NCI-H2196 treated with DMSO at 0.1 percent for 48 hours (cell line): ENCODE data around the gene FRMPD4.

Experiments
- DNase-seq: peaks from one replicate; lab custom pipeline; 2025; ENCODE audit not compliant: unreplicated experiment; lab: John Stamatoyannopoulos, UW

FRMPD4 gene

GRCh38 chrX:12423346-12423745 lies 285.1 kb downstream of the FRMPD4 start:
- no peak for DNase-seq

GRCh38 chrX:12425496-12425895 lies 287.2 kb downstream of the FRMPD4 start:
- DNase-seq, result no peak

GRCh38 chrX:12426420-12426819 lies 288.1 kb downstream of the FRMPD4 start:
- no peak for DNase-seq

- DNase-seq, result no peak
These were observed 296.2 kb downstream of the FRMPD4 start for GRCh38 chrX:12434493-12434892.

GRCh38 chrX:12439416-12439815 lies 301.1 kb downstream of the FRMPD4 start:
- no peak for DNase-seq

- DNase-seq, result no peak
These were observed 302.0 kb downstream of the FRMPD4 start for GRCh38 chrX:12440246-12440645.

- no peak for DNase-seq
These were observed 303.3 kb downstream of the FRMPD4 start for GRCh38 chrX:12441381-12442128.

GRCh38 chrX:12443534-12444098 lies 305.3 kb downstream of the FRMPD4 start:
- no peak for DNase-seq

- no peak for DNase-seq
These were observed 308.2 kb downstream of the FRMPD4 start for GRCh38 chrX:12446342-12447075.

- DNase-seq, result no peak
These were observed 309.3 kb downstream of the FRMPD4 start for GRCh38 chrX:12447448-12448064.

- no peak for DNase-seq
These were observed 314.0 kb downstream of the FRMPD4 start for GRCh38 chrX:12452268-12452667.

GRCh38 chrX:12460929-12461328 lies 322.7 kb downstream of the FRMPD4 start:
- no peak for DNase-seq

GRCh38 chrX:12463052-12463451 lies 324.8 kb downstream of the FRMPD4 start:
- no peak for DNase-seq

- DNase-seq, result no peak
These were observed 325.6 kb downstream of the FRMPD4 start for GRCh38 chrX:12463873-12464272.

- DNase-seq, result no peak
These were observed 329.0 kb downstream of the FRMPD4 start for GRCh38 chrX:12467321-12467720.

- DNase-seq, result no peak
These were observed 331.0 kb downstream of the FRMPD4 start for GRCh38 chrX:12469296-12469695.

GRCh38 chrX:12471061-12471460 lies 332.8 kb downstream of the FRMPD4 start:
- DNase-seq, result no peak

- no peak for DNase-seq
These were observed 342.7 kb downstream of the FRMPD4 start for GRCh38 chrX:12480956-12481355.

GRCh38 chrX:12488220-12488619 lies 349.9 kb downstream of the FRMPD4 start:
- DNase-seq, result no peak

GRCh38 chrX:12488771-12489170 lies 350.5 kb downstream of the FRMPD4 start:
- no peak for DNase-seq

- no peak for DNase-seq
These were observed 351.1 kb downstream of the FRMPD4 start for GRCh38 chrX:12489341-12489740.
